ES-I3 (cell line): ENCODE data around the gene WDR76.

Experiments used
- H3K36me3 ChIP-seq: 2 replicates; pipeline ENCODE4 v1.6.1; 2013; ENCODE audit warnings: mild to moderate bottlenecking, low read length, control low read depth, moderate library complexity; ENCODE audit not compliant: insufficient read depth
- H3K4me1 ChIP-seq: 2 replicates; pipeline ENCODE4 v1.6.1; 2013; ENCODE audit warnings: mild to moderate bottlenecking, control low read depth, low read length; ENCODE audit not compliant: insufficient read depth
- H3K9ac ChIP-seq: 2 replicates; pipeline ENCODE4 v1.6.1; 2013; ENCODE audit warnings: low read depth, mild to moderate bottlenecking, low read length, moderate library complexity
- H3K9me3 ChIP-seq: 2 replicates; pipeline ENCODE4 v1.6.1; 2013; ENCODE audit warnings: mild to moderate bottlenecking, low read length, moderate library complexity; ENCODE audit not compliant: control insufficient read depth, insufficient read depth

The WDR76 gene

DNA sequence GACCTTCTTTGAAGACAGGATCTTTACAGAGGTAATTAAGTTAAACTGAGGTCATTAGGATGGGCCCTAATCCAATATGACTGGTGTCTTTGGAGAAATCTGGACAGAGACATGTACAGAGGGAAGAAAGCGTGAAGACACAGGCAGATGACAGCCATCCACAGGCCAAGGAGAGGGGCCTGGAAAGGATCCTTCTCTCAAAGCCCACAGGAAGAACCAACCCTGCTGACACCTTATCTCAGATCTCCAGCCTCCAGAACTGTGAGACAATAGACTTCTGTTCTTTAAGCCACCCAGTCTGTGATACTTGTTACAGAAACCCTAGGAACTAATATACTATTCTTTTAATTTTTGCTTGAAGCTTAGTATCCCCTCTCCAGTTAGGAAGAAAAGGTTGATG, 74.2 kb downstream of the WDR76 start:
- H3K4me1 ChIP-seq = peaks cover 8% of the 10 kb centered on the region
- H3K9me3 ChIP-seq = no peaks in the 10 kb centered on the region
- H3K9ac ChIP-seq = no peak overlapping the region
- no peaks in the 10 kb centered on the region for H3K36me3 ChIP-seq

DNA sequence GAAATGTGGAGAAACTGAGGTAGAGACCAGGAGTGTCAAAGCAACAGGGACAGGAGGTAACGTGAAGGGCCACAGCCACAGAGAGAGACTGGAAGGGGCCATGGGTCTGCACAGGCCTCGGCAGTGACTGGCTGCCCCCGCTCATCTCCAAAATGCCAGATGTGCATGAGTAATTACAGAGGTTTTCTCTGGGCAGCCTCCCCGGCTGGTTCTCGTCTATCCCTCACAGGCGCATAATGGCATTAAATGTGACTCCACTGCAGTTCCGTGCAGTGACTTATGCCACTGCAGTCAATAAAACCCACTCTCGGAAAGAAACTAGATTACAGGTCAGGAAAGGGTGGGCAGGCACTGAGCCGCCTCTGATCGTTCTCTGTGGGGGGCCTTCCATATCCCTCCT, 74.7 kb downstream of the WDR76 start:
- H3K4me1 ChIP-seq = peaks cover 8% of the 10 kb centered on the region
- H3K36me3 ChIP-seq = peaks cover 3% of the 10 kb centered on the region; the same call in 1 of the 2 replicates
- H3K9ac ChIP-seq = no peak overlapping the region
- no peaks in the 10 kb centered on the region for H3K9me3 ChIP-seq

DNA sequence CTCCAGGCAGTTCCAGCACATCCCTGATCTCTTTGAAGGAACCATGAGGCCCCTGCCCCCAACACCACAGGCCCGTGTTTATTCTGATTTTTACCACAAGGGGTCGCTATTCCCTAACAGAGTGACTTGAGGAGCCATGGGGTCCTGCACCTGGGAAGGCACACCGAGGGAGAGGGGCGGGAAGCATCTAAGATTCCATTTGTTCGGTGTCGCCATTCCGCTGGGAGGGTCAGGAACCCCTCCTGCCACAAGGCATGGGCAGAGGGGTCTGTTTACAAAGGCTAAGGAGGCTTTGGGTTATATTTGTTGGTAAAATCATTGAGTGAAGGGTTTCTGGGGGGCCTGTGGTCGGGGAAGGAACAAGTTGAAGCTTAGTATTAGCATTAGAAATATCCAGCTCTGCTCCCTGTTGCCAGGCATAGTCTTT, 77.1 kb downstream of the WDR76 start:
- Histone ChIP-seq H3K4me1 (peaks cover 8% of the 10 kb centered on the region), H3K9ac (no peak overlapping the region; the same call in 1 of the 2 replicates), H3K9me3 (no peaks in the 10 kb centered on the region), H3K36me3 (peaks cover 3% of the 10 kb centered on the region; the same call in 1 of the 2 replicates)

DNA sequence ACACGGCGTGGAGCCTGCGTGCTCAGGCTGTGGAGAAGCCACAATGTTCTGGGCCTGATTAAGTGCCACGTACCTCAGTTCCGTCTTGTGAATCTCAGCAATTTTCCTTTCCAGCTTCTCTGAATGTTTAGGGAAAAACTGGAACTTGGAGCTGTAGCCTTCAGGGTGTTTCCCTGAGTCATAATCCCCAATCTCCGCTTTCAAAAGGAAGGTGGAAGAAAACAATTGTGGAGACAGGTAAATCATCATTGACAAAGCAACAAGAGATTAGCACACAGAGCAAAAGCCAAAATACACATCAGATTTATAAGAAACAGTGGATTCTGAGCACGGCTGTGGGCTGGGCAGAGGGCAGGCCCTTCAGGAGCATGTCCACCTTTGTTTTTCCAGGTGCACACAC, 79.0 kb downstream of the WDR76 start:
- Histone ChIP-seq H3K9me3 (no peaks in the 10 kb centered on the region), H3K9ac (no peak overlapping the region), H3K36me3 (peaks cover 3% of the 10 kb centered on the region; the same call in 1 of the 2 replicates), H3K4me1 (peaks cover 8% of the 10 kb centered on the region)

DNA sequence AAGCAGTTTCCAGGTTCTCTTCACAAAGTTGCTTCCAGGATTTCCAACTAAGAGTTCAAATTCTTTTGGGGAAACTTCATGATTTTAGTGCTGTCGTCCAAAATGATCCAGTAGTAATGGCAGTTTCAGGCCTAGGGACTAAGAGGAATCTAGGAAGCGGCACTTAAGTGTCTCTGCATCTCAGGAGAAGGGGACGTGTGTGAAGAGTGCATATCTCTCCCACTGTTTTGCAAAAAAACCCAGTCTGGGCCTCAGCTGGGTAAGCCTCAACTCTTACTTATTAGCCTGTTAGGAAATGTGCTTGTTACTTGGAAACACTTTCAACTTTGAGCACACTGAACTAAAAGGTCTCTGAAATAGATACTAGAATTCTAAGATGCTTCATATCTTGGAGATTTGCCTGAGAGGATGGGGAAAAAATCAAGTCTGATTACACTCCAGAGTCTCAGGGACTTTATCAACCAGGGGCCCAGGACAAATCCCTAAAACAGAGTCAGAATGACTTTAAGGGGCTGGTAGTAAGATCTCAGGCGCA, 81.8 kb downstream of the WDR76 start:
- Histone ChIP-seq H3K4me1 (peaks cover 7% of the 10 kb centered on the region; the same call in 1 of the 2 replicates), H3K9me3 (no peaks in the 10 kb centered on the region)

DNA sequence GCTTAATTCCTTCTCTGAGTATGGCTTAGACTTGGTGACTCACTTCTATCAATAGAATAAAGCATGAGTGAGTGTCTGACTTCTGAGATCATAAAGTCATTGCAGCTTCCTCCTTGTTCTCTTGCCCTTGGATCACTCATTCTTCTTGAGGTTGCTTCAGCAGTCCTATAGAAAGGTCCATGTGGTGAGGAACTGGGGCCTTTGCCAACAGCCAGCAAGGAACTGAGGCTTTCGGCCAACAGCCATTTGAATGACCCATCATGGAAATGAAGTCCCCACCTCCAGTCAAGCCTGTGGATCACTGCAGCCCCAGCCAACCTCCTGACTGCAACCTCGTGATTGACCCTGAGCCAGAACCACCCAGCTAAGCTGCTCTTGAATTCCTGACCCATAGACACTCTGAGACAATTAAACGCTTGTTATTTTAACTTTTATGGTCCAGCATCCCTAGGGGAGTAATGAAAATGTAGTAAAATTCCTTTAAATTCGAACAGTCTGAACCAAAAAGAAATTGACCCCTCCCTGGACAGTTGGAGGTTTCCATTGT, 84.5 kb downstream of the WDR76 start:
- Histone ChIP-seq H3K9ac (no peak overlapping the region), H3K4me1 (peaks cover 11% of the 10 kb centered on the region; the same call in 1 of the 2 replicates), H3K36me3 (peaks cover under 1% of the 10 kb centered on the region; the same call in 1 of the 2 replicates), H3K9me3 (no peaks in the 10 kb centered on the region)

More for the DNA sequence above, 81.8 kb downstream of the WDR76 start:
- Histone ChIP-seq H3K36me3 (peaks cover 3% of the 10 kb centered on the region; the same call in 1 of the 2 replicates), H3K9ac (no peak overlapping the region)

DNA sequence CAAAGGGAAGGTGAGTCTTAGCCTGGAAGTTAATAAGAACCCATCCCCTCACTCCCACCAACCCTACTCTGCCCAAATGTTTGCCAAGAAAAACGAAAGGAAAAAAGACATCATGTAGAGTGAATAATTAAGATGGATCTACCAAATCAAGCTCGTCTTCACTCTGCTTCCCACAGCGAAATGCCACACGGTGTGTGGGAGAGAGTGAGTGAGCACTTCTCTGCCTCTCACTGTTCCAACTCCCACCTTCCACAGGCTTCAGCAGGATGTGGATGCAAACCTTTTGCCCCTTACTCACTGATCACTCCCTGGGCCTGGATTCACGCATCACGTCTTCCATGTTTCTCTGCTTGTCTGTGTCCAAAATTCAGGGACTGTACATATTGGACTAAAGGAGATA, 85.4 kb downstream of the WDR76 start:
- no peaks in the 10 kb centered on the region; the same call in 1 of the 2 replicates for H3K36me3 ChIP-seq
- H3K9ac ChIP-seq = no peak overlapping the region
- H3K4me1 ChIP-seq = peaks cover 11% of the 10 kb centered on the region; the same call in 1 of the 2 replicates
- no peaks in the 10 kb centered on the region for H3K9me3 ChIP-seq

DNA sequence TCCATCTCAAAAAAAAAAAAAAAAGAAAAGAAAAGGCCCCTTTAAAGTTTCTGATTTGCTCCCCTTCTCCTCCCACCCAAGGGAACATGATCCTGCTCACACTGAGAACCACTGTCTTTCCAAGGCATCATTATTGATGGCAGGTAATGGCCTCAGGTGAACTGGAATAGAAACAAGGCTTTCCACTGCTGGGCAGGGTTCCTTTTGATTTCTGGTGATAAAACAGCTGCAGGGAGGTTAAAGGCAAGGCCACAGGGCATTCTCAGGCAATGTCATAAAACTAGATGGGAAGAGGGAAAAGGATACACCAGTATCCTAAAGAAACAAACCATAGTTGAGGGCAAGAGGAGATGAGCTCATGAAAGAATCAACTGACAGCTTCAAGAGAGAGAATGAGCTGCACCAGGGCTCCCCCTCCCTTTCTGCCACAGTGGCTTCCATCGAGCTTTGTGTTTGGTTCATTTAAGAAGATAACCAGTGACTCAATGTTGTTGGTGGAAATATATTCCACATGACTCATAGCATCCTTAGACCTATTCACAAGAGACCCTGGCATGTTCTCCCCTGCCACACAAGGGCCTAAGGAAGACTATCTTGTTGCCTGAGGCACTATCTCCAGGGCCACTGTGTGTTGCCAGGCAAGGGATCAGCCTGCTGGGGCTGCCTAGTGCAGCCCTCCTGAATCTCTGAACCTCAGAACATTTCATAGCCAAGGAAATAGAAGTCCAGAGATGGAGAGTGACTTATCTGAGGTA, 86.4 kb downstream of the WDR76 start:
- H3K9ac ChIP-seq = no peak overlapping the region
- H3K9me3 ChIP-seq = no peaks in the 10 kb centered on the region
- H3K4me1 ChIP-seq = peaks cover 11% of the 10 kb centered on the region; the same call in 1 of the 2 replicates
- no peaks in the 10 kb centered on the region; the same call in 1 of the 2 replicates for H3K36me3 ChIP-seq

DNA sequence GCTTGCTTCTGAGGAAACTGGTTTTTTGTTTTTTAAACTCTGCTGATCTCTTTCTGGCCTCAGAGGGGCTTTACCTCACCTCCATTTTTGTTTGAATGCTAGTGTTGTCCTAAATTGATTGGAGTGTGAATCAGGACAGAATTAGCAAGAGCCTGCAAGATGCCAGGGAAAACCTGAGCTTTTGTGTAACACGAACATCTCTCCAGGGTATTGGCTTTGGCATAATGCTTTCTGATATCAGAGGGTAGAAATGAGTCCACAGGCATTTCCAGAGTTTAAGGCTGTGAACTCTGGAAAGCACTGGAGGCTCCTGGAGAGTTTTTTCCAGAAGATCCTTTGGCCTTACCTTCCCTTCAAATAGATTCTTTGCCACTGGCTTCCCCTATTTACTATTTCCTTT, 87.1 kb downstream of the WDR76 start:
- Histone ChIP-seq H3K36me3 (no peaks in the 10 kb centered on the region; the same call in 1 of the 2 replicates), H3K9me3 (no peaks in the 10 kb centered on the region), H3K4me1 (peaks cover 11% of the 10 kb centered on the region; the same call in 1 of the 2 replicates), H3K9ac (no peak overlapping the region)

DNA sequence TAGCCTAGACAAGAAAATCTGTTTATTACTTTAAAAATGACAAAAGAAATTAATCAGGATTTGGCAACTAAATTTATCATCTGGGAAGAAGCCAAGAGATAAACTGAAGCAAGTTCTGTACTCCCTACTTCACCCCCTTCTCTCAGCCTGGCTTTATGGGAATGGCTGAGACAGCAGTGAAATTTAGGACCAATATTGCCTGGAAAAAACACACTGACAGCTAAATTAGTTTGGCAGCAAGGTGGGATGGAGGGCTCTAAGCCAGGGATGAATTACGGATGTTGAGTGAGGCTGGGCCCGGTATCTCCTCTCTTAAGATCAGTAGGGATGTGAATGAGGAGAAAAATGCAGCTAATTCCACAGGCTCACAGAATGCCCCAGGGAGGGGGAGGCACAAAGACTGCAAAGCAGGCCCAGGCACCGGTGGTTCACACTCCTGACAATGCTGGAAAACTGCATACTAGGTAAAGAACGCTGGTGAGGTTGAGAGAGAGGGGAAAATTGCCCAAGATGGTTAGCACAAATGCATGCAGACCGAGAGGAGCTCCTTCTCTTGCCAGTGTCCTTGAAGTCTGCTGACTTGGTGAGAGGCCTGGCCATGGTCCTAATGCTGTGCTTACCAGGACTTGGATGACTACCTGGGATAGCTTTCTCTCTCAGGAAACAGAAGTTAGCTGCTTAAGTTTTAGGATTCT, 89.0 kb downstream of the WDR76 start:
- peaks cover 22% of the 10 kb centered on the region for H3K4me1 ChIP-seq
- H3K36me3 ChIP-seq = no peaks in the 10 kb centered on the region; the same call in 1 of the 2 replicates
- no peak overlapping the region for H3K9ac ChIP-seq
- H3K9me3 ChIP-seq = no peaks in the 10 kb centered on the region

DNA sequence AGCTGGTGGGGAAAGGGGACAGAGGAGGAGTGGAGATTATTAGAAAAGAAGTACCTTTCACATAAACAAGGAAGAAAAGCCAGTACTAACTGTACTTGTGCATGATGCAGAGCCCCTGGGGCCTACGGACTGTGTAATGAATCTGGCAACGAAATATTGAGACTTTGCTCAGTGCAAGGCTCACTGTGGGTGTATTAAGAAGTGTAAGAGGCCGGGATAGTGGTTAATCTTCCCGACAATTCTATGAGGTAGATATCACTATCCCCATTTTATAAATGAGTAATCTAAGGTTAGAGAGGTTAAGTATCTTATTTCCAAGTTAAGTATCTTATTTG, 89.5 kb downstream of the WDR76 start:
- no peak overlapping the region for H3K9ac ChIP-seq
- H3K4me1 ChIP-seq = peaks cover 22% of the 10 kb centered on the region
- no peaks in the 10 kb centered on the region; the same call in 1 of the 2 replicates for H3K36me3 ChIP-seq
- no peaks in the 10 kb centered on the region for H3K9me3 ChIP-seq
